HepG2 (cell line): ENCODE results near the gene PCNX1. TPM values are rescaled to one million over a fixed set of nuclear protein-coding genes. Genes with fewer than 3 reads are reported as not detected.

ENCODE experiments used
- ATAC-seq: fragments of 200-7000 bp; cut with Tn5 transposase; 3 replicates; pipeline ENCODE4 v1.9.1; 2020; ENCODE audit warnings: mild to moderate bottlenecking, moderate library complexity
- BruUV-seq: library from RNA; stranded (reverse); fragments of 400-500 nt; replicated peaks from 2 replicates; lab custom pipeline; 2021; lab: Mats Ljungman, UMichigan
- CTCF ChIA-PET: fragments of 300-600 bp; formaldehyde crosslinking; extraction: SDS; loops from one replicate; lab custom pipeline; 2021; ENCODE audit warnings: low total read pairs, inconsistent platforms, low intra/inter-chr PET ratio; lab: Yijun Ruan, JAX
- POLR2A ChIA-PET: fragments of 350-600 bp; sonication (Branson Sonifier 250); formaldehyde crosslinking; loops from one replicate; lab custom pipeline; 2020; ENCODE audit warnings: antibody characterized with exemption, inconsistent platforms; lab: Yijun Ruan, JAX
- DNase-seq: peaks from one replicate; pipeline ENCODE4 v3.0.0-alpha.2; 2015; ENCODE audit warnings: low spot score
- FAIRE-seq: peaks from 3 replicates; lab custom pipeline; 2011; peaks lifted over from hg19 to GRCh38; lab: Jason Lieb, UNC
- H2AFZ ChIP-seq: one replicate; pipeline ENCODE4 v1.6.1; 2011; ENCODE audit warnings: low read length, inconsistent platforms
- H3K27ac ChIP-seq: fragments of 300-600 bp; 3 replicates; pipeline ENCODE4 v1.8.0; 2011; ENCODE audit warnings: mixed run types, mild to moderate bottlenecking, mixed read lengths, low read length, inconsistent platforms; ENCODE audit not compliant: insufficient read depth; ENCODE audit errors: extremely low read length
- H3K27me3 ChIP-seq, 2 experiments: fragments of 200-600 bp in 1 of 2; 2 replicates in 1 of 2; 3 replicates in 1 of 2; pipeline versions ENCODE4 v1.6.0 to v1.8.0; 2011; ENCODE audit warnings: low read length in 2 of 2, mild to moderate bottlenecking in 2 of 2, moderate library complexity in 2 of 2, inconsistent platforms in 1 of 2; ENCODE audit not compliant: insufficient read depth in 2 of 2, control insufficient read depth in 1 of 2
- H3K36me3 ChIP-seq, 2 experiments: fragments of 200-600 bp in 1 of 2; replicated peaks in 1 of 2; 2 replicates in 1 of 2; 3 replicates in 1 of 2; pipeline versions ENCODE4 v1.5.1 to v1.8.0; 2011; ENCODE audit warnings: low read length in 2 of 2, inconsistent platforms in 1 of 2; ENCODE audit not compliant: insufficient read depth in 2 of 2, control insufficient read depth in 1 of 2
- H3K4me1 ChIP-seq: 2 replicates; pipeline ENCODE4 v1.5.1; 2012; ENCODE audit warnings: low read length, inconsistent platforms; ENCODE audit not compliant: insufficient read depth
- H3K4me2 ChIP-seq: 2 replicates; pipeline ENCODE4 v1.6.0; 2011; ENCODE audit warnings: low read depth, low read length, inconsistent platforms
- H3K4me3 ChIP-seq, 3 experiments: fragments of 200-600 bp in 1 of 3; sonication (generic), shearing (Covaris generic) in 1 of 3; replicated peaks in 1 of 3; 2 replicates each; pipeline ENCODE4 v1.5.1; 2011 to 2016; ENCODE audit warnings: low read length in 3 of 3, inconsistent platforms in 2 of 3, low read depth in 2 of 3, mild to moderate bottlenecking in 2 of 3, control low read depth in 1 of 3, mixed read lengths in 1 of 3; ENCODE audit not compliant: insufficient read depth in 1 of 3
- H3K79me2 ChIP-seq: one replicate; pipeline ENCODE4 v1.6.1; 2011; ENCODE audit warnings: low read length, inconsistent platforms; ENCODE audit not compliant: insufficient read depth
- H3K9ac ChIP-seq: 2 replicates; pipeline ENCODE4 v1.6.0; 2011; ENCODE audit warnings: mild to moderate bottlenecking, low read depth, low read length, inconsistent platforms; ENCODE audit not compliant: insufficient read depth
- H3K9me3 ChIP-seq: 2 replicates; pipeline ENCODE4 v1.5.1; 2012; ENCODE audit warnings: mild to moderate bottlenecking, low read length
- H4K20me1 ChIP-seq: 2 replicates; pipeline ENCODE4 v1.6.0; 2011; ENCODE audit warnings: inconsistent platforms, mild to moderate bottlenecking, low read length, moderate library complexity; ENCODE audit not compliant: insufficient read depth
- CENPX ChIP-seq: sonication (generic); formaldehyde crosslinking; IDR thresholded peaks from 2 replicates; pipeline ENCODE4 v1.9.0; 2021; ENCODE audit warnings: mild to moderate bottlenecking, missing genetic modification reagents, moderate library complexity
- CSRNP2 ChIP-seq: sonication (generic); formaldehyde crosslinking; conservative IDR thresholded peaks from 2 replicates; pipeline ENCODE4 v1.8.0; 2022; ENCODE audit warnings: low read depth, missing genetic modification reagents
- IKZF5 ChIP-seq: IDR thresholded peaks from 2 replicates; pipeline ENCODE4 v1.6.1; 2018; ENCODE audit warnings: missing genetic modification reagents, mild to moderate bottlenecking, missing compliant biosample characterization
- KDM6A ChIP-seq: IDR thresholded peaks from 2 replicates; pipeline ENCODE4 v1.6.1; 2016; ENCODE audit warnings: low read depth
- NCOR1 ChIP-seq: fragments of 200-600 bp; sonication (generic); IDR thresholded peaks from 2 replicates; pipeline ENCODE4 v1.7.0; 2017; ENCODE audit warnings: antibody characterized with exemption, low read length, borderline replicate concordance
- POLR2A ChIP-seq, 2 experiments: IDR thresholded peaks; 2 replicates each; pipeline ENCODE4 v1.6.1; 2011; ENCODE audit warnings: low read depth in 2 of 2, low read length in 2 of 2, mild to moderate bottlenecking in 1 of 2, moderate library complexity in 1 of 2; ENCODE audit not compliant: insufficient read depth in 1 of 2
- RNF2 ChIP-seq: fragments of 450-650 bp; conservative IDR thresholded peaks from 2 replicates; pipeline ENCODE4 v1.6.1; 2016; ENCODE audit warnings: low read depth
- RXRB ChIP-seq: IDR thresholded peaks from 2 replicates; pipeline ENCODE4 v1.6.1; 2016; ENCODE audit warnings: borderline replicate concordance, missing genetic modification reagents, missing compliant biosample characterization
- TP53 ChIP-seq: sonication (generic); formaldehyde crosslinking; conservative IDR thresholded peaks from 2 replicates; pipeline ENCODE4 v1.4.0; 2020; ENCODE audit warnings: missing genetic modification reagents
- ZBTB14 ChIP-seq: sonication (generic); formaldehyde crosslinking; IDR thresholded peaks from 2 replicates; pipeline ENCODE4 v1.4.0; 2020; ENCODE audit warnings: missing genetic modification reagents
- ZFP90 ChIP-seq: sonication (generic); formaldehyde crosslinking; IDR thresholded peaks from 2 replicates; pipeline ENCODE4 v1.8.0; 2022; ENCODE audit warnings: missing genetic modification reagents, mild to moderate bottlenecking, inconsistent platforms, borderline replicate concordance
- ZNF552 ChIP-seq: sonication (generic); formaldehyde crosslinking; IDR thresholded peaks from 2 replicates; pipeline ENCODE4 v1.9.0; 2022; ENCODE audit warnings: missing genetic modification reagents, mild to moderate bottlenecking, borderline replicate concordance
- ZNF564 ChIP-seq: sonication (generic); formaldehyde crosslinking; IDR thresholded peaks from 2 replicates; pipeline ENCODE4 v1.8.1; 2023; ENCODE audit warnings: mild to moderate bottlenecking, missing genetic modification reagents
- WGBS: methylation state at CpG from one replicate; pipeline ENCODE4 v1.1.6; 2017; ENCODE audit warnings: low lambda C conversion rate; 5-methylcytosine and 5-hydroxymethylcytosine counted together
- in situ Hi-C: cut with HindIII; loops from 2 replicates; pipeline ENCODE4 v1.10.0; 2017; ENCODE audit warnings: low pct_unique_long_range_greater_than_20kb; ENCODE audit not compliant: extremely low pct_ligation_motif_present
- intact Hi-C: fragments of 100-400 bp; cut with micrococcal nuclease; formaldehyde crosslinking; loops from one replicate; pipeline ENCODE4 v1.10.0; 2022; ENCODE audit not compliant: unreplicated experiment
- polyA plus RNA-seq, 8 experiments: library from polyadenylated mRNA; depleted of rRNA in 3 of 8; stranded (reverse) in 7 of 8; unstranded in 1 of 8; fragments of >200 nt; fragmentation: Illumina TruSeq in 4 of 8; extraction: Trizol in 4 of 8; gene quantifications; 2 replicates each; pipeline versions ENCODE4 v1.2.1 to v1.2.3, GENCODE V29; 2011 to 2016; ENCODE audit warnings: low read depth in 4 of 8, missing spikeins in 1 of 8, mixed read lengths in 1 of 8; ENCODE audit not compliant: insufficient read depth in 1 of 8
- total RNA-seq, 5 experiments: library from RNA; depleted of rRNA; stranded (reverse); fragments of >200 nt; fragmentation: Illumina TruSeq; extraction: Trizol; gene quantifications; 2 replicates each; pipeline ENCODE4 v1.2.3, GENCODE V29; 2016; ENCODE audit warnings: low read depth in 1 of 5
- TF ChIP-seq, protein P1 (sequence below): sonication (generic); formaldehyde crosslinking; IDR thresholded peaks from 2 replicates; pipeline ENCODE4 v1.4.0; 2020; ENCODE audit warnings: mild to moderate bottlenecking, low read depth, missing genetic modification reagents

PCNX1 gene
- total and polyA plus RNA-seq, 2 of the 13 experiments (the other 11 are each of a cell fraction or from before 2014, with no cell fraction given), result 24.9 to 30.3 TPM

GRCh38 chr14:70971560-70971959 is 64.3 kb downstream of the PCNX1 start:
- H4K20me1 ChIP-seq, result no peaks in the 10 kb centered on the region
- H3K4me3 ChIP-seq, result no peak overlapping the region
- no peak overlapping the region for H3K9ac ChIP-seq
- ATAC-seq (no peak), FAIRE-seq (no peak), DNase-seq (no peak)
- ChIA-PET CTCF (interaction anchor here (1.3 to 2.4 kb wide), 3 partner anchors 65 to 349 kb away, joined by 5 to 18 read pairs (median 10); partner anchors contain the start of gene PCNX1), POLR2A (no interaction called here)
- H3K4me1 ChIP-seq, result no peaks in the 10 kb centered on the region
- BruUV-seq, result no TSS peak
- WGBS, result 89% methylated on average over 2 of the region's 2 CpGs
- TF ChIP-seq, protein P1, sequence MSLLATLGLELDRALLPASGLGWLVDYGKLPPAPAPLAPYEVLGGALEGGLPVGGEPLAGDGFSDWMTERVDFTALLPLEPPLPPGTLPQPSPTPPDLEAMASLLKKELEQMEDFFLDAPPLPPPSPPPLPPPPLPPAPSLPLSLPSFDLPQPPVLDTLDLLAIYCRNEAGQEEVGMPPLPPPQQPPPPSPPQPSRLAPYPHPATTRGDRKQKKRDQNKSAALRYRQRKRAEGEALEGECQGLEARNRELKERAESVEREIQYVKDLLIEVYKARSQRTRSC, result no peak
- TF ChIP-seq POLR2A (IDR thresholded peaks at IDR 0.05; ENCODE audit: insufficient read depth in 1 of 2, low read depth in 2 of 2, low read length in 2 of 2) (no peak), ZNF564 (CRISPR knock-in tag) (no peak), NCOR1 (no peak), IKZF5 (no peak), ZBTB14 (no peak), RXRB (CRISPR knock-in tag) (no peak), ZNF552 (CRISPR knock-in tag) (no peak), ZFP90 (CRISPR knock-in tag) (no peak), CSRNP2 (CRISPR knock-in tag) (no peak), CENPX (CRISPR knock-in tag) (no peak), KDM6A (CRISPR knock-in tag) (no peak), TP53 (CRISPR knock-in tag) (no peak), RNF2 (no peak)
- no peaks in the 10 kb centered on the region for H3K9me3 ChIP-seq
- intact Hi-C loops (loop anchor here (5.0 kb wide), 2 partner anchors 64 to 349 kb away; partner anchors contain the start of gene PCNX1), in situ Hi-C loops (loop anchor here (25.0 kb wide), 1 partner anchor 359 kb away; the partner anchor contains the start of gene MED6)
- H3K27me3 ChIP-seq, result no peaks in the 10 kb centered on the region
- no peaks in the 10 kb centered on the region for H3K79me2 ChIP-seq
- H3K27ac ChIP-seq, result no peak overlapping the region
- H2AFZ ChIP-seq, result no peak overlapping the region
- H3K36me3 ChIP-seq, result peaks cover 0 to 15% of the 10 kb centered on the region in 2 experiments; a peak in 4 of 5 replicates
- H3K4me2 ChIP-seq, result no peak overlapping the region
